Measurements from ENCODE around the gene RGS17.
"Not testable (repeated sequence)": the region's sequence is repeated elsewhere in the genome, so short reads cannot be mapped to it uniquely, and the experiment has no call there.

RGS17 gene

GRCh38 chr6:153125032-153125431 is 6.0 kb downstream of the RGS17 start:
- no peak for DNase-seq (ENCODE audit: low spot score)

- DNase-seq (ENCODE audit: low spot score), result no peak
These were observed 7.3 kb downstream of the RGS17 start for GRCh38 chr6:153123801-153124200.

GRCh38 chr6:153121311-153121710 is 9.8 kb downstream of the RGS17 start:
- no peak for DNase-seq (ENCODE audit: low spot score)

GRCh38 chr6:153117986-153118879 is 12.8 kb downstream of the RGS17 start:
- DNase-seq (ENCODE audit: low spot score), result no peak

GRCh38 chr6:153111082-153111481 is 20.0 kb downstream of the RGS17 start:
- DNase-seq (ENCODE audit: low spot score), result not testable (repeated sequence)

GRCh38 chr6:153110612-153111011 is 20.5 kb downstream of the RGS17 start:
- DNase-seq (ENCODE audit: low spot score), result not testable (repeated sequence)

GRCh38 chr6:153108315-153108714 is 22.8 kb downstream of the RGS17 start:
- no peak for DNase-seq (ENCODE audit: low spot score)

- no peak for DNase-seq (ENCODE audit: low spot score)
These were observed 25.1 kb downstream of the RGS17 start for GRCh38 chr6:153106021-153106420.

GRCh38 chr6:153104220-153104619 is 26.9 kb downstream of the RGS17 start:
- DNase-seq (ENCODE audit: low spot score), result no peak

GRCh38 chr6:153103319-153103655 is 27.8 kb downstream of the RGS17 start:
- no peak for DNase-seq (ENCODE audit: low spot score)

- DNase-seq (ENCODE audit: low spot score), result no peak
These were observed 28.3 kb downstream of the RGS17 start for GRCh38 chr6:153102605-153103318.

GRCh38 chr6:153101461-153101860 is 29.6 kb downstream of the RGS17 start:
- no peak for DNase-seq (ENCODE audit: low spot score)

- no peak for DNase-seq (ENCODE audit: low spot score)
These were observed 31.4 kb downstream of the RGS17 start for GRCh38 chr6:153099636-153100035.

- no peak for DNase-seq (ENCODE audit: low spot score)
These were observed 34.3 kb downstream of the RGS17 start for GRCh38 chr6:153096792-153097191.

GRCh38 chr6:153096031-153096430 is 35.1 kb downstream of the RGS17 start:
- DNase-seq (ENCODE audit: low spot score), result no peak

- DNase-seq (ENCODE audit: low spot score), result no peak
These were observed 38.7 kb downstream of the RGS17 start for GRCh38 chr6:153092082-153093013.

GRCh38 chr6:153090241-153090930 is 40.7 kb downstream of the RGS17 start:
- no peak for DNase-seq (ENCODE audit: low spot score)

GRCh38 chr6:153088796-153089195 is 42.3 kb downstream of the RGS17 start:
- no peak for DNase-seq (ENCODE audit: low spot score)

GRCh38 chr6:153087436-153087835 is 43.6 kb downstream of the RGS17 start:
- no peak for DNase-seq (ENCODE audit: low spot score)

- no peak for DNase-seq (ENCODE audit: low spot score)
These were observed 44.7 kb downstream of the RGS17 start for GRCh38 chr6:153086225-153086990.

- DNase-seq (ENCODE audit: low spot score), result no peak
These were observed 45.8 kb downstream of the RGS17 start for GRCh38 chr6:153085239-153085638.

Measured in globus pallidus (tissue), 1 donor.